ENCODE results near the gene MIOX.

MIOX gene

GRCh38 chr22:50490531-50491308, 4.1 kb downstream of the MIOX start:
- DNase-seq, result no peak

- DNase-seq, result no peak
Measured at GRCh38 chr22:50497093-50497492, 10.4 kb downstream of the MIOX start.

GRCh38 chr22:50498322-50498890, 11.7 kb downstream of the MIOX start:
- peak in 1 of 2 experiments; percentile 4 for DNase-seq

- DNase-seq, result no peak
Measured at GRCh38 chr22:50500452-50500851, 13.8 kb downstream of the MIOX start.

GRCh38 chr22:50502096-50502495, 15.4 kb downstream of the MIOX start:
- no peak for DNase-seq

GRCh38 chr22:50502628-50503474, 16.2 kb downstream of the MIOX start:
- no peak for DNase-seq

- no peak for DNase-seq
Measured at GRCh38 chr22:50503475-50504145, 17.0 kb downstream of the MIOX start.

- no peak for DNase-seq
Measured at GRCh38 chr22:50504369-50505211, 17.9 kb downstream of the MIOX start.

GRCh38 chr22:50505276-50505775, 18.7 kb downstream of the MIOX start:
- DNase-seq, result no peak

GRCh38 chr22:50505776-50506610, 19.3 kb downstream of the MIOX start:
- DNase-seq, result no peak

GRCh38 chr22:50506611-50507420, 20.2 kb downstream of the MIOX start:
- no peak for DNase-seq

GRCh38 chr22:50507421-50507990, 20.8 kb downstream of the MIOX start, which contains the start of gene LMF2:
Gene LMF2 (minus strand): TSS chr22:50507702. CDS start chr22:50507675, 27 bp downstream.
- DNase-seq, result peak in 1 of 2 experiments; percentile 36

GRCh38 chr22:50507991-50508884, 21.6 kb downstream of the MIOX start, which contains the start of gene NCAPH2:
Gene NCAPH2 (plus strand): TSS chr22:50508224. CDS start chr22:50508338, 114 bp downstream.
- peak; percentile 22 to 50 for DNase-seq

- no peak for DNase-seq
Measured at GRCh38 chr22:50508897-50509296, 22.2 kb downstream of the MIOX start.

- DNase-seq, result no peak
Measured at GRCh38 chr22:50513175-50513574, 26.5 kb downstream of the MIOX start.

- no peak for DNase-seq
Measured at GRCh38 chr22:50516068-50516467, 29.4 kb downstream of the MIOX start.

- DNase-seq, result no peak
Measured at GRCh38 chr22:50516891-50517290, 30.2 kb downstream of the MIOX start.

Measured in NCI-H187 (cell line).